Loucy (cell line): ENCODE measurements around the gene SLC22A3.

Source experiments
- H2AFZ ChIP-seq: fragments of 200-600 bp; sonication (generic); 2 replicates; pipeline ENCODE4 v1.6.0; 2016; ENCODE audit warnings: antibody characterized with exemption, mild to moderate bottlenecking, low read length, moderate library complexity
- H3F3A ChIP-seq: fragments of 200-600 bp; 2 replicates; pipeline ENCODE4 v1.6.0; 2016; ENCODE audit warnings: antibody characterized with exemption, low read depth, mild to moderate bottlenecking
- H3K27me3 ChIP-seq: fragments of 200-600 bp; sonication (generic); 2 replicates; pipeline ENCODE4 v1.6.1; 2014; ENCODE audit warnings: low read length, mild to moderate bottlenecking; ENCODE audit not compliant: insufficient read depth, poor library complexity, severe bottlenecking
- H3K36me3 ChIP-seq: fragments of 200-600 bp; sonication (generic); 2 replicates; pipeline ENCODE4 v1.6.1; 2016; ENCODE audit warnings: low read length; ENCODE audit not compliant: insufficient read depth
- H3K4me1 ChIP-seq: fragments of 200-600 bp; sonication (generic); 2 replicates; pipeline ENCODE4 v1.5.1; 2014; ENCODE audit warnings: low read length, mild to moderate bottlenecking; ENCODE audit not compliant: insufficient read depth, poor library complexity, severe bottlenecking
- H3K4me2 ChIP-seq: fragments of 200-600 bp; sonication (generic); 2 replicates; pipeline ENCODE4 v1.6.0; 2014; ENCODE audit warnings: antibody characterized with exemption, low read length, low read depth, mild to moderate bottlenecking; ENCODE audit not compliant: poor library complexity, severe bottlenecking
- H3K4me3 ChIP-seq: fragments of 200-600 bp; sonication (generic); 2 replicates; pipeline ENCODE4 v1.5.1; 2014; ENCODE audit warnings: low read length, mild to moderate bottlenecking, mixed read lengths; ENCODE audit not compliant: poor library complexity, severe bottlenecking
- H3K79me2 ChIP-seq: fragments of 200-600 bp; sonication (generic); 2 replicates; pipeline ENCODE4 v1.6.1; 2014; ENCODE audit warnings: low read length; ENCODE audit not compliant: insufficient read depth
- H3K9ac ChIP-seq: fragments of 200-600 bp; sonication (generic); 2 replicates; pipeline ENCODE4 v1.6.0; 2014; ENCODE audit warnings: mild to moderate bottlenecking, low read depth, low read length, moderate library complexity; ENCODE audit not compliant: poor library complexity, severe bottlenecking
- H3K9me2 ChIP-seq: fragments of 200-600 bp; sonication (generic); replicated peaks from 2 replicates; pipeline ENCODE4 v1.6.1; 2016; ENCODE audit warnings: low read depth, low read length, mixed read lengths
- H3K9me3 ChIP-seq: fragments of 200-600 bp; sonication (generic); 2 replicates; pipeline ENCODE4 v1.6.1; 2014; ENCODE audit warnings: mild to moderate bottlenecking, antibody characterized with exemption, low read length, low read depth; ENCODE audit not compliant: insufficient read depth
- H4K20me1 ChIP-seq: fragments of 200-600 bp; sonication (generic); 2 replicates; pipeline ENCODE4 v1.6.0; 2014; ENCODE audit warnings: antibody characterized with exemption, low read length, mild to moderate bottlenecking; ENCODE audit not compliant: insufficient read depth, poor library complexity, severe bottlenecking
- CTCF ChIP-seq: fragments of 200-600 bp; sonication (generic); conservative IDR thresholded peaks from 2 replicates; pipeline ENCODE4 v1.5.1; 2014; ENCODE audit warnings: mild to moderate bottlenecking, antibody characterized with exemption, low read length
- EZH2phosphoT487 ChIP-seq: fragments of 200-600 bp; IDR thresholded peaks from 2 replicates; pipeline ENCODE4 v1.6.1; 2018; ENCODE audit warnings: antibody characterized with exemption, mild to moderate bottlenecking, moderate library complexity, borderline replicate concordance

The SLC22A3 gene

GRCh38 chr6:160428069-160428430 is 79.9 kb downstream of the SLC22A3 start:
- Histone ChIP-seq H3F3A (no peaks in the 10 kb centered on the region), H2AFZ (no peak overlapping the region), H3K36me3 (no peaks in the 10 kb centered on the region), H3K79me2 (no peaks in the 10 kb centered on the region), H3K9ac (no peak overlapping the region), H3K27me3 (no peaks in the 10 kb centered on the region), H3K9me2 (no peaks in the 10 kb centered on the region), H4K20me1 (no peaks in the 10 kb centered on the region), H3K4me1 (no peaks in the 10 kb centered on the region), H3K4me2 (no peak overlapping the region), H3K9me3 (no peaks in the 10 kb centered on the region), H3K4me3 (no peak overlapping the region)
- TF ChIP-seq CTCF (no peak), EZH2phosphoT487 (no peak)

- no peaks in the 10 kb centered on the region for H3K27me3 ChIP-seq
- no peaks in the 10 kb centered on the region for H3K36me3 ChIP-seq
- H3F3A ChIP-seq, result no peaks in the 10 kb centered on the region
- no peak overlapping the region for H2AFZ ChIP-seq
- TF ChIP-seq CTCF, result no peak
- no peak for TF ChIP-seq EZH2phosphoT487
- no peak overlapping the region for H3K4me3 ChIP-seq
- no peaks in the 10 kb centered on the region for H3K9me2 ChIP-seq
- H3K9ac ChIP-seq, result no peak overlapping the region
- H4K20me1 ChIP-seq, result no peaks in the 10 kb centered on the region
- H3K4me1 ChIP-seq, result no peaks in the 10 kb centered on the region
- H3K4me2 ChIP-seq, result no peak overlapping the region
- H3K79me2 ChIP-seq, result no peaks in the 10 kb centered on the region
- H3K9me3 ChIP-seq, result no peaks in the 10 kb centered on the region
These were observed 80.8 kb downstream of the SLC22A3 start for GRCh38 chr6:160428818-160429619.

- no peaks in the 10 kb centered on the region for H3K27me3 ChIP-seq
- TF ChIP-seq EZH2phosphoT487, result no peak
These were observed 81.4 kb downstream of the SLC22A3 start for GRCh38 chr6:160429620-160429895.

GRCh38 chr6:160430203-160430602 is 82.0 kb downstream of the SLC22A3 start:
- Histone ChIP-seq H3K9me2 (no peaks in the 10 kb centered on the region), H3K27me3 (no peaks in the 10 kb centered on the region), H3K36me3 (no peaks in the 10 kb centered on the region), H3K4me2 (no peak overlapping the region), H3K79me2 (no peaks in the 10 kb centered on the region), H2AFZ (no peak overlapping the region), H3K9ac (no peak overlapping the region), H3K4me3 (no peak overlapping the region), H3F3A (no peaks in the 10 kb centered on the region), H3K9me3 (no peaks in the 10 kb centered on the region), H4K20me1 (no peaks in the 10 kb centered on the region), H3K4me1 (no peaks in the 10 kb centered on the region)
- TF ChIP-seq EZH2phosphoT487, result no peak

More at GRCh38 chr6:160429620-160429895, 81.4 kb downstream of the SLC22A3 start:
- H3K9ac ChIP-seq, result no peak overlapping the region
- H3K4me3 ChIP-seq, result no peak overlapping the region
- no peak overlapping the region for H2AFZ ChIP-seq
- no peaks in the 10 kb centered on the region for H3K4me1 ChIP-seq
- H3F3A ChIP-seq, result no peaks in the 10 kb centered on the region
- H3K9me3 ChIP-seq, result no peaks in the 10 kb centered on the region
- no peak overlapping the region for H3K4me2 ChIP-seq
- H3K9me2 ChIP-seq, result no peaks in the 10 kb centered on the region
- no peaks in the 10 kb centered on the region for H4K20me1 ChIP-seq
- H3K36me3 ChIP-seq, result no peaks in the 10 kb centered on the region
- no peaks in the 10 kb centered on the region for H3K79me2 ChIP-seq
